HG03095 (cell line): ENCODE measurements around the gene MSL2.
A peak's percentile ranks its signal among the peaks of the same experiment; 100 is the strongest.
"Not testable (repeated sequence)": the region's sequence is repeated elsewhere in the genome, so short reads cannot be mapped to it uniquely, and the experiment has no call there.

ENCODE experiments used
- ATAC-seq: cut with Tn5 transposase; IDR thresholded peaks from one replicate; pipeline ENCODE4 v1.9.1; 2021; ENCODE audit warnings: moderate library complexity; ENCODE audit not compliant: unreplicated experiment

MSL2 gene, protein sequence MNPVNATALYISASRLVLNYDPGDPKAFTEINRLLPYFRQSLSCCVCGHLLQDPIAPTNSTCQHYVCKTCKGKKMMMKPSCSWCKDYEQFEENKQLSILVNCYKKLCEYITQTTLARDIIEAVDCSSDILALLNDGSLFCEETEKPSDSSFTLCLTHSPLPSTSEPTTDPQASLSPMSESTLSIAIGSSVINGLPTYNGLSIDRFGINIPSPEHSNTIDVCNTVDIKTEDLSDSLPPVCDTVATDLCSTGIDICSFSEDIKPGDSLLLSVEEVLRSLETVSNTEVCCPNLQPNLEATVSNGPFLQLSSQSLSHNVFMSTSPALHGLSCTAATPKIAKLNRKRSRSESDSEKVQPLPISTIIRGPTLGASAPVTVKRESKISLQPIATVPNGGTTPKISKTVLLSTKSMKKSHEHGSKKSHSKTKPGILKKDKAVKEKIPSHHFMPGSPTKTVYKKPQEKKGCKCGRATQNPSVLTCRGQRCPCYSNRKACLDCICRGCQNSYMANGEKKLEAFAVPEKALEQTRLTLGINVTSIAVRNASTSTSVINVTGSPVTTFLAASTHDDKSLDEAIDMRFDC

GRCh38 chr3:136196064-136196400 lies at the start of gene MSL2:
MSL2 (minus strand) TSS chr3:136196335; CDS start chr3:136195113, 1,222 bp downstream.
- ATAC-seq: no peak

DNA sequence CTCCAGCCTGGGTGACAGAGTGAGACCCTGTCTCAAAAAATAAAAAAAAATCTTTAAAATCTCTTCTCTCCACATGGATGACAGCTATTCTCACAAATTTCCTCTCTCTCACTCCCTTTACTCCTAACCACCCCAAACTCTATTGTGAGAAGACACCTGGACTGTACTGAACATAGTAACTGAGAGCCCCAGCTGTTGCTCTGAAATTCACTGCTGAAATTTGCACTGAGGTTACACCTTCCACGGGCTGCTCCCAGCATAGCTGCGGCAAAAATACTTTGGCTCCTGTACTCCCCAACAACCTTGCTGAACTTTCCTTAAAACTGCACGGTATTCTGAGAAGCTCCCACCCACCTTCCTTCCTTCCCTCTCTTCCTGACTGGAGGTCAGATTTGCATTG lies 49.6 kb upstream of the MSL2 start:
- no peak for ATAC-seq

DNA sequence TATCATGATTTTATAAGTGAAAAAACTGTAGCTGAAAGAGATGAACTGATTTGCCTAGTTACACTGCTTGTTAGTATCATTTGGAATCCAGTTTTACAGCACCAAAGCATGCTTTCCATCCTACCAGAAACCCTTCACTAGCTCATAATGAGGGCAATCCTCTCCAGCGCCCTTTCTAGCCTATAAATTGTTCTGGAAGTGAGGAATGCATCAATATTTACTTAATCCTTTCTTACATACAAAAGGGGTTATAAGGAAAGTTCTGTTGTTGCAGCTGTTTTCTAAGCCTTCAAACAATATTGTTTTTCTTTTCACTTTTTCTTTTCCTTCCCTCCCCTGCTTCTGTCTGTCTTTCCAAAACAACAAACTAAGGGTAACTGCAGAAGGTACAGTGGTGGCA lies 43.0 kb upstream of the MSL2 start:
- no peak for ATAC-seq

DNA sequence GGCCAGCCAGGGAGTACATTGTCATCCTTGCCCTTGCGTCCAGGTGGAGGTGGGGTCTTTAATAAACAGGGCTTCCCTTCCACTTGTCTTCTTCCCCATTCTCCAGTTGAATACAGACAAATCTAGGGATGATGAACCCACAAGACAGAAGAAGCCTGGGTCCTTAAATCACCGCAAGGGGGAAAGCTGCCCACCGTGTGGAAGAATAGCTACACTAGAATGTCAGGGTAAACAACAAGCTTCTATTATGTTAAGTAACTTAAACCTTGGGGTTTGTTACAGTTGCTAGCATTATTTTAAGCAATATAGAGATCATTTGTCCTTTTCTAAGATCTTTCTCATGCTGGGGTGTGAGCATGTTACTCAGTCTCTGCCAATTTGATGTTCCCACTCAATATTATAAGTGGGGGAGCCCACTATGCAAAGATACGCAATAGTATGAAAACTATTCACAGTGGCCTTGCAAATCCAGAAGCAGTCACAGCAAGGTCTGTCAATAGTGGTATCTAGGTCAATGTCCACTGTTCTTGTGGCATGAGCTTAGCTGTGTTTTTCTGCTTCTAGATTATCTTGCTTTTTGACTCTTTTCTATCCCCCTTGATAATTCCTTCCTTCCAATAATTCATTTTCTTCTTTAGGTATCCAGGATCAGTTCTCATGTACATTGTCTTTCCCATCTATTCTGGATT lies 42.0 kb upstream of the MSL2 start:
- ATAC-seq: no peak

- ATAC-seq: no peak
Observed at GRCh38 chr3:136237103-136237502, 41.0 kb upstream of the MSL2 start.

DNA sequence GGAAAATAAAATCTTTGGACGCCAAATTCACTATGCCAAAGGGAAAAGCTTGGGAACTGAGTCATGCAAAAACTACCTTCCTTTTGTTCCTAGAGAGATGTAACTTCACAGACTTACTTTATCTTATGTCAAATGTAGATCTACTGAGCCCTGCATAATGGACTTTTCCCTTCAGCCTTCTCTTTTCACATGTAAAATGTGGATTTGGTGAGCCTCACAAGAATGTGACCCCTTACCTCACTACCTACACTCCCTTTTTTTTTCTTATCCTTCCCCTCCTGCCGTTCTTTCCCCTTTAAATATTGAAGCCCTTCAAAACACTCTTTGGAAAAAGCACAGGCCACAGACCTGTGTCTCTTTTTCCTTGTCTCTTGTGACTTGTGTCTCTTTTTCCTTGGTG lies 40.0 kb upstream of the MSL2 start:
- no peak for ATAC-seq

DNA sequence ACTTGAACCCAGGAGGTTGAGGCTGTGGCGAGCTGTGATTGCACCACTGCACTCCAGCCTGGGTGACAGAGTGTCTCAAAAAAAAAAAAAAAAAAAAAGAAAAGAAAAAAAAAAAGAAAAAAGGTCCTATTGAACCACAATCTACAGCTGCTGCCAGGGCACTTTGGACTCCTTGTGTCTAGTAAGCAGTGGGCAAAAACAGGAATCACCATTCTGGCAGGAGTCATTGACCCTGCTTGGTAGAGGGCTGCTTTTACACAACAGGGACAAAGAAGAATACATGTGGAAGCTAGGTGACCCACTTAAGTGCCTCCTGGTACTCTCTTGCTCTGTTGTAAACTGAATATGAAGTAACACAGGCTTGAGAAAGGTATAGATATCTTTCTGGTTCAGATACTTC lies 39.4 kb upstream of the MSL2 start:
- no peak for ATAC-seq

DNA sequence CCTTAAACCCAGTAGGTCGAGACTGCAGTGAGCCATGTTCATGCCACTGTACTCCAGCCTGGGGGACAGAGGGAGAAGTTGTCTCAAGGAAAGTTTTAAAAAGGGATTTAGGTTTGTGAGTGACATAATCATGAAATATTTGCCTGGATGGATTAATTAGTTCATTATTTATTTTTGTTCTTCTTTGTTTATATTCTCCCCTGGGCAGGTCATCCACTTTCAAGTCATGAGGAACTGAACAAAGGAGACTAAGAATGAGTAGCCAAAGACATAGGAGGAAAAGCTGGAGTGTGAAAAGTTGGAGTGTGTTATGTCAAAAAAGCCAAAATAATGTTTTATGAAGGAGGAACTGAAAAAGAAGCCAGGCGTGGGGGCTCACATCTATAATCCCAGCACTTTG lies 36.3 kb upstream of the MSL2 start:
- ATAC-seq: no peak

DNA sequence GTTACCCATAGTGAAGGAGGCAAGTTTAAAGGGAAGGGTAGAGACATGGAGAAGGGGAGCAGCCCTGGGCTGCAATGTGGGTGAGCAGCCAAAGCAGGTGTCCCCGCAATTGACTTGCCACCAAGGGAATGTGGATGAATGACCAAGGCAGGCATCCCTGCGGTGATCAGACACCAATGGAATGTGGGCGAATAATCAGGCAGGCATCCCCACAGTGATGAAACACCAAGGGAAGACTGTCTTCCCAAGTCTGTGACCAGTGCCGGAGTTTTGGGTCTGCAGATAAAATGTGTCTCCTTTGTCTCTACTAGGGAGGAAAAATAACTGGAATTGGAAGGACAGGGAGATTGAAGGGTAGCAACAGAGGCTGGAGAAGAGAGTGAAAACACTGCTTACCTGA lies 26.6 kb upstream of the MSL2 start:
- ATAC-seq: not testable (repeated sequence)

DNA sequence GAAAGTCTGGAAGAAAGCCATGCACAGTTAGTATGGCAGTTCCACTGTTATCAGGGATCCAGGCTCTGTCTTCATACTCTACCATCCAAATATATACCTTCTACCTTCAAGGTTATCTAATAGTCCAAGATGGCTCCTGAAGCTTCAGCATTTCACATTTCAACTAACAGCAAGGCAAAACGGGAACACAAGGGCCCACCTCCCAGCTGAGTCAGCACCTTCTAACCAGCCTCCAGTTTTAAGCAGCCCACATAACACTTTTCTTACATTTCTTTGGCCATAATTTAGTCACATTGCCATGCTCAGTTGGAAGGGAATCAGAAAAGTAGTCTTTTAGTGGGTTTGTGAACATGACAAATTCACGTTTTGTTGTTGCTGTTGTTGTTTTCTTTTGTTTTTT lies 15.4 kb upstream of the MSL2 start:
- no peak for ATAC-seq

DNA sequence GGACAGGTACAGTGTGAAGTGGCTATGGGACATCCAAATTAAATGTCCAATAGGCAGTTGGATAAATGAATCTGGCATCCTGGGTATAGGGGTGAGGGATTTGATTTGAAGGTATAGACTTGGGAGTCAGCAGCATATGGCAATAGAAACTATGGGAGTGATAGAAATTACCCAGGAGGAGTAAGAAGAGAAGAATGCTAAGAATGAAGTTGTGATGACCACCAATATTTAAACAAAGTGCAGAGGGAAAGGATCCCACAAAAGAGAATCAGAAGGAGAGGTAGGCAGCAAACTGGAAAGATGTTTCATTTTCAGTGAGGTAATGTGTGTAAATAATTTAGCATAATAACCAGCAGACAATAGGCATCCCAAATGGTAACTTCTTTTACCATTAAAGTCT lies 13.8 kb upstream of the MSL2 start:
- no peak for ATAC-seq

GRCh38 chr3:136207489-136208115 lies 11.5 kb upstream of the MSL2 start:
- ATAC-seq: no peak

GRCh38 chr3:136199219-136199618 lies 3.1 kb upstream of the MSL2 start:
- ATAC-seq: not testable (repeated sequence)

DNA sequence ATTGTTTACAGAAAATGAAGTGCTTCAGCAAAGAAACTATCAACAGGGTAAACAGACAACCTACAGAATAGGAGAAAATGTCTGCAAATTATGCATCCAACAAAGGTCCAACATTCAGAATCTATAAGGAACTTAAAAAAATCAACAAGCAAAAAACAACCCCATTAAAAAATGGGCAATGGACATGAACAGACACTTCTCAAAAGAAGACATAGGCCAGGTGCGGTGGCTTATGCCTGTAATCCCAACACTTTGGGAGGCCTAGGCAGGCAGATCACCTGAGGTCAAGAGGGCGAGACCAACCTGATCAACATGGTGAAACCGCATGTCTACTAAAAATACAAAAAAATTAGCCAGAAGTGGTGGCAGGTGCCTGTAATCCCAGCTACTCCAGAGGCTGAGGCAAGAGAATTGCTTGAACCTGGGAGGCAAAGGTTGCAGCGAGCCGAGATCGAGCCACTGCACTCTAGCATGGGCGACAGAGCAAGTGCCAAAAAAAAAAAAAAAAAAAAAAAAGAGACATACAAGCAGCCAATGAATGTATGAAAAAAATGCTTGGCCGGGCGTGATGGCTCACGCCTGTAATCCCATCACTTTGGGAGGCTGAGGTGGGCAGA lies 2.4 kb upstream of the MSL2 start:
- not testable (repeated sequence) for ATAC-seq

DNA sequence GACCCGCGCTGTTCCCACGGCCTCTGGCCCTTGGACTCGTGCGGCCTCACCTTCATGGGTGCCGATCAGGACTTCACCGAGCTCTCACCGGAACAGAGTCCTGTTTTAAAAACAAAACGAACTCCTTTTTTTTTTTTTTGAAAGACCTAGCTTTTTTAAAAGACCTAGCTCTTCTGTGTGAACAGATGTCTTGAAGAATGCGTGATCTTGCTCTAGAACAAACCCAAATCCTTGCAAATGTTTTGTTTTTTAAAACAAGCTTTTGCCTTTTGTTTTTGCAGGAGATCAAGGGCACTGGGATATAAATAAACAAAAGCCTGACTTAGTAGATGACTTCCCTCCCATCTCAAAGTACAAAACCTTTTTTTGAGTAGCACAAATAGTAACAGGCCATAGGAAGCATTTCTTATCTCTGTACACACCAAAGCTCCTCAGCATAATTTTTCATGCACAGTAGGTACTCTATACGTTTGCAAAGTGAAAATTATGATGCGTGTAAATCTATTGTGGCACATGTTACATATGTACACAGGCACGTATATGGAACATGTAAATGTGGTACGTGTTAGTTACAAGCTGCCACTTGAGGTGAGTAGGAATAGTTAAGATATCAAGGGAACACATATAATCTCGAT lies 1.1 kb upstream of the MSL2 start:
- ATAC-seq: no peak

GRCh38 chr3:136196401-136197158 lies 445 bp upstream of the MSL2 start:
- ATAC-seq: peak; percentile 47

GRCh38 chr3:136195258-136196063 lies 674 bp downstream of the MSL2 start:
- ATAC-seq: peak; percentile 39

- ATAC-seq: no peak
Observed at GRCh38 chr3:136194409-136195257, 1.5 kb downstream of the MSL2 start.
